ENCODE measurements around the gene PSMD1.

The PSMD1 gene

DNA sequence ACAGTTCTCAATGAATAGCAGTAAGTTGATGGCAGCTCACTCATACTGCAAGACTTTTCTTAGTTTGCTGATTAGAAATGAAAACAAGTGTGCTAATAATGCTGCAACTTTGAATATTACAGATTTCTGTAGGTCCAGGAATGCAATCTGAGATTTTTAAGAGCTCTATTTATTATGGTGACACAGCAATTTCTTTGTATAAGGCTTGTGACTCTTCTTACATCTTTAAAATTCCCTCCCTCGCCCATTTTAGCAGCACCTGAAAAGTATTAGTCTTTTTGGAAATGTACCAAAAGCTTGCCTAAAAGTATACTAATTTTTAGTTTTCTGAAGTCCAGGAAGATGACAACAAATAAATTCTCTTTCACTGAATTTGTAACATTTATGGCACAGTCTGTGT lies 72.5 kb downstream of the PSMD1 start:
- ChIA-PET CTCF (interaction anchor here (0.7 to 2.6 kb wide), 10 partner anchors 9 to 98 kb away, joined by 3 to 13 read pairs (median 4); no protein-coding TSS in a partner anchor), POLR2A (no interaction called here)

GRCh38 chr2:231130336-231131056 lies 73.8 kb downstream of the PSMD1 start:
- H3K4me3 ChIP-seq (ENCODE audit: low read depth, low read length): no peak overlapping the region
- TF ChIP-seq CTCF (IDR thresholded peaks at IDR 0.05; ENCODE audit: insufficient read depth, low read length, missing control alignments): no peak
- ChIA-PET POLR2A (no interaction called here), CTCF (interaction anchor here (1.6 to 2.6 kb wide), 4 partner anchors 10 to 97 kb away, joined by 5 to 9 read pairs (median 8); no protein-coding TSS in a partner anchor)
- DNase-seq (ENCODE audit: low read depth, low spot score): no peak

More for the DNA sequence above, 72.5 kb downstream of the PSMD1 start:
- H3K4me3 ChIP-seq (ENCODE audit: low read depth, low read length): no peak overlapping the region
- no peak for DNase-seq (ENCODE audit: low read depth, low spot score)
- TF ChIP-seq CTCF (IDR thresholded peaks at IDR 0.05; ENCODE audit: insufficient read depth, low read length, missing control alignments): no peak

- DNase-seq (ENCODE audit: low read depth, low spot score): no peak
- H3K4me3 ChIP-seq (ENCODE audit: low read depth, low read length): no peak overlapping the region
- ChIA-PET CTCF (no interaction called here), POLR2A (interaction anchor here (1.1 kb wide), 1 partner anchor 332 kb away, joined by 4 read pairs; the partner anchor contains the start of gene NCL)
- TF ChIP-seq CTCF (IDR thresholded peaks at IDR 0.05; ENCODE audit: insufficient read depth, low read length, missing control alignments): no peak
Measured at GRCh38 chr2:231132129-231132528, 75.5 kb downstream of the PSMD1 start.

DNA sequence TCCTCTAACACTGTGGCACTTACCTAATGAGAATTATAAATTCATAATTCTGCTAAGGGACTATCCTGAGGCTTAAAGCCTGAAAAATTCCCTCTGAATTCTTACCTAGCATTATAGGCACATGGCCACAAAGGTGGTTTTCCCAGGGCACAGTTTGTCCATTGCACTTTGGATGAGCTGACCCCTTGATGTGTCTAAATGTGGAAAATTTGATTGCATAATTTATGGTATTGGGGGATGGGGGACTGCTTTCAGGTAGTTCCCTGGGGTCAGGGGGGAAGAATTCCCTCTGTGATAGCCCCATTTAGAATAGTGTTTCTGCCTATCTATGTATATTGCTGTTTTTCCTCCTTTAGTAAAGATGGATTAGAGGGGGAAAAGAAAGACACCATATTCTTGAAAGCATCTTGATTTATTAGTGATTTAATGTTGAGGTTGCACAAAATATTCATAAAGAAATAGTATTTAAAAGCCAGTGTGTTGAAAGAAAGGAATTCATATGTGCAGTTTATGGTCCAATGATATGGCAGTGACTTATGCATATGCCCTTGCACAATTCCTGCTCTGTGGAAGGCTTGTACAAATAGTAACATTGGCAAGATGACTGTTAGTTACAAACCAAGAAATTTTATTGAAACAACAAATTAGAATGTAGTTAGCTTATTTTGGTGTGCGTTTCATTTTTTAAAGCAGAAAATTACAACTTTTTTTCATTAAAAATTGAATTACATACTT lies 76.9 kb downstream of the PSMD1 start:
- POLR2A ChIA-PET: no interaction called here
- TF ChIP-seq CTCF (IDR thresholded peaks at IDR 0.05; ENCODE audit: insufficient read depth, low read length, missing control alignments): no peak
- DNase-seq (ENCODE audit: low read depth, low spot score): peak; percentile 36

GRCh38 chr2:231134910-231135655 lies 78.4 kb downstream of the PSMD1 start:
- no peak overlapping the region for H3K4me3 ChIP-seq (ENCODE audit: low read depth, low read length)
- POLR2A ChIA-PET: no interaction called here
- CTCF ChIA-PET: interaction anchor here (0.9 kb wide), 1 partner anchor 277 kb away, joined by 4 read pairs; no protein-coding TSS in a partner anchor
- TF ChIP-seq CTCF (IDR thresholded peaks at IDR 0.05; ENCODE audit: insufficient read depth, low read length, missing control alignments): no peak
- no peak for DNase-seq (ENCODE audit: low read depth, low spot score)

More for the DNA sequence above, 76.9 kb downstream of the PSMD1 start:
- H3K4me3 ChIP-seq (ENCODE audit: low read depth, low read length): no peak overlapping the region
- CTCF ChIA-PET: no interaction called here

Data from AG04449 (cell line).